HepG2 (cell line): ENCODE results near the gene KBTBD13. TPM values are rescaled to one million over a fixed set of nuclear protein-coding genes. Genes with fewer than 3 reads are reported as not detected.

ENCODE experiments used
- ARNT ChIP-seq: fragments of 450-650 bp; IDR thresholded peaks from 2 replicates; pipeline ENCODE4 v1.6.1; 2017
- DNMT3B ChIP-seq: conservative IDR thresholded peaks from 2 replicates; pipeline ENCODE4 v1.6.1; 2016; ENCODE audit warnings: missing biosample characterization, control low read depth
- EED ChIP-seq: sonication (generic); formaldehyde crosslinking; IDR thresholded peaks from 2 replicates; pipeline ENCODE4 v1.5.0; 2020; ENCODE audit warnings: mild to moderate bottlenecking, missing genetic modification reagents
- FOXC1 ChIP-seq: sonication (generic); formaldehyde crosslinking; IDR thresholded peaks from 2 replicates; pipeline ENCODE4 v1.8.0; 2022; ENCODE audit warnings: mild to moderate bottlenecking, missing genetic modification reagents, borderline replicate concordance
- GTF3A ChIP-seq: sonication (generic); formaldehyde crosslinking; conservative IDR thresholded peaks from 2 replicates; pipeline ENCODE4 v1.4.0; 2020; ENCODE audit warnings: mild to moderate bottlenecking, missing genetic modification reagents
- HNF4A ChIP-seq: sonication (generic); formaldehyde crosslinking; IDR thresholded peaks from 2 replicates; pipeline ENCODE4 v1.4.0; 2020; ENCODE audit warnings: missing genetic modification reagents
- JUNB ChIP-seq: sonication (generic); formaldehyde crosslinking; IDR thresholded peaks from 2 replicates; pipeline ENCODE4 v1.8.0; 2022; ENCODE audit warnings: missing genetic modification reagents, mild to moderate bottlenecking, borderline replicate concordance
- KDM5B ChIP-seq: sonication (generic); formaldehyde crosslinking; IDR thresholded peaks from 2 replicates; pipeline ENCODE4 v1.4.0; 2020; ENCODE audit warnings: missing genetic modification reagents, mild to moderate bottlenecking, borderline replicate concordance
- KLF11 ChIP-seq: IDR thresholded peaks from 2 replicates; pipeline ENCODE4 v1.6.1; 2016; ENCODE audit warnings: missing compliant biosample characterization
- MAFF ChIP-seq: IDR thresholded peaks from 2 replicates; pipeline ENCODE4 v1.6.1; 2011; ENCODE audit warnings: low read depth, low read length, improper control_type of control experiment
- MLXIP ChIP-seq: sonication (generic); formaldehyde crosslinking; IDR thresholded peaks from 2 replicates; pipeline ENCODE4 v1.9.0; 2021; ENCODE audit warnings: missing genetic modification reagents, borderline replicate concordance
- MXI1 ChIP-seq: IDR thresholded peaks from 3 replicates; pipeline ENCODE4 v1.6.1; 2012; ENCODE audit warnings: low read depth, low read length, inconsistent platforms, borderline replicate concordance
- MZF1 ChIP-seq: sonication (generic); formaldehyde crosslinking; IDR thresholded peaks from 2 replicates; pipeline ENCODE4 v1.8.1; 2023; ENCODE audit warnings: mild to moderate bottlenecking, missing genetic modification reagents, borderline replicate concordance
- NFE2L2 ChIP-seq: fragments of 150-350 bp; IDR thresholded peaks from 2 replicates; pipeline ENCODE4 v1.6.1; 2014; ENCODE audit warnings: low read length
- RORA ChIP-seq: sonication (generic); formaldehyde crosslinking; IDR thresholded peaks from 2 replicates; pipeline ENCODE4 v1.5.0; 2020; ENCODE audit warnings: mild to moderate bottlenecking, missing genetic modification reagents, moderate library complexity
- SNAPC4 ChIP-seq: sonication (generic); formaldehyde crosslinking; IDR thresholded peaks from 2 replicates; pipeline ENCODE4 v1.4.0; 2020; ENCODE audit warnings: mild to moderate bottlenecking, missing genetic modification reagents
- SRF ChIP-seq: IDR thresholded peaks from 2 replicates; pipeline ENCODE4 v1.6.1; 2011; ENCODE audit warnings: mild to moderate bottlenecking, low read depth, low read length, moderate library complexity
- ZFY ChIP-seq: sonication (generic); formaldehyde crosslinking; IDR thresholded peaks from 2 replicates; pipeline ENCODE4 v1.4.0; 2020; ENCODE audit warnings: missing genetic modification reagents
- ZNF557 ChIP-seq: sonication (generic); formaldehyde crosslinking; IDR thresholded peaks from 2 replicates; pipeline ENCODE4 v1.4.0; 2020; ENCODE audit warnings: missing genetic modification reagents
- ZNF564 ChIP-seq: sonication (generic); formaldehyde crosslinking; IDR thresholded peaks from 2 replicates; pipeline ENCODE4 v1.8.1; 2023; ENCODE audit warnings: mild to moderate bottlenecking, missing genetic modification reagents
- ZNF761 ChIP-seq: sonication (generic); formaldehyde crosslinking; conservative IDR thresholded peaks from 2 replicates; pipeline ENCODE4 v1.4.0; 2020; ENCODE audit warnings: mild to moderate bottlenecking, missing genetic modification reagents
- ZNF839 ChIP-seq: sonication (generic); formaldehyde crosslinking; IDR thresholded peaks from 2 replicates; pipeline ENCODE4 v1.4.0; 2020; ENCODE audit warnings: missing genetic modification reagents, mild to moderate bottlenecking, borderline replicate concordance
- polyA plus RNA-seq, 8 experiments: library from polyadenylated mRNA; depleted of rRNA in 3 of 8; stranded (reverse) in 7 of 8; unstranded in 1 of 8; fragments of >200 nt; fragmentation: Illumina TruSeq in 4 of 8; extraction: Trizol in 4 of 8; gene quantifications; 2 replicates each; pipeline versions ENCODE4 v1.2.1 to v1.2.3, GENCODE V29; 2011 to 2016; ENCODE audit warnings: low read depth in 4 of 8, missing spikeins in 1 of 8, mixed read lengths in 1 of 8; ENCODE audit not compliant: insufficient read depth in 1 of 8
- total RNA-seq, 5 experiments: library from RNA; depleted of rRNA; stranded (reverse); fragments of >200 nt; fragmentation: Illumina TruSeq; extraction: Trizol; gene quantifications; 2 replicates each; pipeline ENCODE4 v1.2.3, GENCODE V29; 2016; ENCODE audit warnings: low read depth in 1 of 5
- TF ChIP-seq, protein P1 (sequence below): fragments of 450-650 bp; IDR thresholded peaks from 2 replicates; pipeline ENCODE4 v1.6.1; 2016

Gene KBTBD13
- total and polyA plus RNA-seq, 2 of the 13 experiments (the other 11 are each of a cell fraction or from before 2014, with no cell fraction given) = not detected

DNA sequence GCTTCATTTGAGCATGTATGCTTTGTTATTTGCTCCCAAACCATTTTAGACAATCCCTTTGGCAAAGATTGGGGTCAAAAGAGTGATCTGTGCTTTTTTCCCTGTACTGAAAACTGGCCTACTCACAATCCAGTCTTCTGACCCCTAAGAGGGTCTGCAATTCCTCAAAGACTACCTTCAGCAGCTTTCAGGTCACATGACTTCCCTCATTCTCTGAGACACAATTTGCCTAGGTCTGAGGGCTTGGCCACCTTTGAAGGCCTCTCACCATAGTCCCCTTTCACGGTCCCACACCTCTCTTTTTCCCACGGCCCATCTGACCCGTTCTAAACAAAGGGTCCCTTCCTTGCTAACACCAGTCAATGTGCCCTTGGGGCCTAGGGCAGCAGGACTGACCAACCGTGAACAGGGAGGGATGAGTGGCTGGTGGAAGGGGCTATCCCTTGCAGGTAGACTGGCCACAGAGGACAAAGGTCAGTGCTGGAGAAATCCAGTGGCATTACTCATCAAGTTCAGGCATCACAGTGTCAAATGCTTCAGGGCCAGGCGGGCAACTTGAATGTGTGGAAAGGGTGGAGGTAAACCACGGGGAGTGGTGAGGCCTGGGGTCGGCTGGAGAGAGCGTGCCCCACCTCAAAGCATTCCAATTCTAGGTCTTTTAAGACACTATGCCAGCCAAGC lies 19.5 kb upstream of the KBTBD13 start (continued):
- TF ChIP-seq MLXIP (CRISPR knock-in tag) = no peak
- no peak for TF ChIP-seq ZNF839 (CRISPR knock-in tag)
- TF ChIP-seq MXI1 = peak; percentile 98
- peak; percentile 95 for TF ChIP-seq HNF4A (CRISPR knock-in tag)
- TF ChIP-seq KLF11 = no peak
- no peak for TF ChIP-seq MAFF
- TF ChIP-seq SRF = no peak
- TF ChIP-seq RORA (CRISPR knock-in tag) = no peak
- TF ChIP-seq SNAPC4 = no peak
- TF ChIP-seq MZF1 (CRISPR knock-in tag) = no peak
- TF ChIP-seq ZFY (CRISPR knock-in tag) = peak; percentile 76
- 0 out of 2 replicates have a peak, but pooled peaks have one; percentile 61 for TF ChIP-seq FOXC1 (CRISPR knock-in tag)
- no peak for TF ChIP-seq ZNF557 (CRISPR knock-in tag)
- no peak for TF ChIP-seq ZNF564
- TF ChIP-seq DNMT3B = no peak; the same call in 1 of the 2 replicates
- no peak for TF ChIP-seq ARNT
- TF ChIP-seq NFE2L2 = no peak
- no peak for TF ChIP-seq GTF3A (CRISPR knock-in tag)
- no peak for TF ChIP-seq KDM5B (CRISPR knock-in tag)
- TF ChIP-seq EED (CRISPR knock-in tag) = no peak
- TF ChIP-seq, protein P1, sequence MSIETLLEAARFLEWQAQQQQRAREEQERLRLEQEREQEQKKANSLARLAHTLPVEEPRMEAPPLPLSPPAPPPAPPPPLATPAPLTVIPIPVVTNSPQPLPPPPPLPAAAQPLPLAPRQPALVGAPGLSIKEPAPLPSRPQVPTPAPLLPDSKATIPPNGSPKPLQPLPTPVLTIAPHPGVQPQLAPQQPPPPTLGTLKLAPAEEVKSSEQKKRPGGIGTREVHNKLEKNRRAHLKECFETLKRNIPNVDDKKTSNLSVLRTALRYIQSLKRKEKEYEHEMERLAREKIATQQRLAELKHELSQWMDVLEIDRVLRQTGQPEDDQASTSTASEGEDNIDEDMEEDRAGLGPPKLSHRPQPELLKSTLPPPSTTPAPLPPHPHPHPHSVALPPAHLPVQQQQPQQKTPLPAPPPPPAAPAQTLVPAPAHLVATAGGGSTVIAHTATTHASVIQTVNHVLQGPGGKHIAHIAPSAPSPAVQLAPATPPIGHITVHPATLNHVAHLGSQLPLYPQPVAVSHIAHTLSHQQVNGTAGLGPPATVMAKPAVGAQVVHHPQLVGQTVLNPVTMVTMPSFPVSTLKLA = no peak
- TF ChIP-seq JUNB (CRISPR knock-in tag) = peak; percentile 97
- no peak for TF ChIP-seq ZNF761 (CRISPR knock-in tag)
